Measurements from ENCODE around the gene PGAM2.

- TF ChIP-seq POLR2AphosphoS5 (IDR thresholded peaks at IDR 0.05) = no peak
- TF ChIP-seq, protein P1, sequence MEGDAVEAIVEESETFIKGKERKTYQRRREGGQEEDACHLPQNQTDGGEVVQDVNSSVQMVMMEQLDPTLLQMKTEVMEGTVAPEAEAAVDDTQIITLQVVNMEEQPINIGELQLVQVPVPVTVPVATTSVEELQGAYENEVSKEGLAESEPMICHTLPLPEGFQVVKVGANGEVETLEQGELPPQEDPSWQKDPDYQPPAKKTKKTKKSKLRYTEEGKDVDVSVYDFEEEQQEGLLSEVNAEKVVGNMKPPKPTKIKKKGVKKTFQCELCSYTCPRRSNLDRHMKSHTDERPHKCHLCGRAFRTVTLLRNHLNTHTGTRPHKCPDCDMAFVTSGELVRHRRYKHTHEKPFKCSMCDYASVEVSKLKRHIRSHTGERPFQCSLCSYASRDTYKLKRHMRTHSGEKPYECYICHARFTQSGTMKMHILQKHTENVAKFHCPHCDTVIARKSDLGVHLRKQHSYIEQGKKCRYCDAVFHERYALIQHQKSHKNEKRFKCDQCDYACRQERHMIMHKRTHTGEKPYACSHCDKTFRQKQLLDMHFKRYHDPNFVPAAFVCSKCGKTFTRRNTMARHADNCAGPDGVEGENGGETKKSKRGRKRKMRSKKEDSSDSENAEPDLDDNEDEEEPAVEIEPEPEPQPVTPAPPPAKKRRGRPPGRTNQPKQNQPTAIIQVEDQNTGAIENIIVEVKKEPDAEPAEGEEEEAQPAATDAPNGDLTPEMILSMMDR (IDR thresholded peaks at IDR 0.05) = no peak
- TF ChIP-seq POLR2A (IDR thresholded peaks at IDR 0.05) = no peak
Observed at GRCh38 chr7:44062903-44063295, 2.5 kb downstream of the PGAM2 start.

Data from prostate gland (tissue), 2 donors.